ENCODE measurements around the gene POMT2.

- TF ChIP-seq POLR2A (IDR thresholded peaks at IDR 0.05) (peak; percentile 69), POLR2AphosphoS5 (IDR thresholded peaks at IDR 0.05) (peak; percentile 62 to 84 (median 67)), CTCF (IDR thresholded peaks at IDR 0.05) (peak in 2 of 3 donors; percentile 40 to 54)
Observed at GRCh38 chr14:77320238-77320935, at the start of gene POMT2.
